ENCODE data around the gene NACAD.

- TF ChIP-seq RCOR1 (IDR thresholded peaks at IDR 0.05; ENCODE audit: insufficient replicate concordance, low read length), result no peak
- TF ChIP-seq, protein P1, sequence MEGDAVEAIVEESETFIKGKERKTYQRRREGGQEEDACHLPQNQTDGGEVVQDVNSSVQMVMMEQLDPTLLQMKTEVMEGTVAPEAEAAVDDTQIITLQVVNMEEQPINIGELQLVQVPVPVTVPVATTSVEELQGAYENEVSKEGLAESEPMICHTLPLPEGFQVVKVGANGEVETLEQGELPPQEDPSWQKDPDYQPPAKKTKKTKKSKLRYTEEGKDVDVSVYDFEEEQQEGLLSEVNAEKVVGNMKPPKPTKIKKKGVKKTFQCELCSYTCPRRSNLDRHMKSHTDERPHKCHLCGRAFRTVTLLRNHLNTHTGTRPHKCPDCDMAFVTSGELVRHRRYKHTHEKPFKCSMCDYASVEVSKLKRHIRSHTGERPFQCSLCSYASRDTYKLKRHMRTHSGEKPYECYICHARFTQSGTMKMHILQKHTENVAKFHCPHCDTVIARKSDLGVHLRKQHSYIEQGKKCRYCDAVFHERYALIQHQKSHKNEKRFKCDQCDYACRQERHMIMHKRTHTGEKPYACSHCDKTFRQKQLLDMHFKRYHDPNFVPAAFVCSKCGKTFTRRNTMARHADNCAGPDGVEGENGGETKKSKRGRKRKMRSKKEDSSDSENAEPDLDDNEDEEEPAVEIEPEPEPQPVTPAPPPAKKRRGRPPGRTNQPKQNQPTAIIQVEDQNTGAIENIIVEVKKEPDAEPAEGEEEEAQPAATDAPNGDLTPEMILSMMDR (conservative IDR thresholded peaks at IDR 0.05; ENCODE audit: low read depth, low read length), result no peak
- no peak for TF ChIP-seq SMC3 (IDR thresholded peaks at IDR 0.05; ENCODE audit: low read depth, low read length)
Measured at GRCh38 chr7:45054442-45054841, 34.3 kb downstream of the NACAD start.
